K562 (cell line): Measurements from ENCODE around the gene AQP9. TPM values are rescaled to one million over a fixed set of nuclear protein-coding genes. Genes with fewer than 3 reads are reported as not detected.
A peak's percentile ranks its signal among the peaks of the same experiment; 100 is the strongest.

Experiments
- ARID2 ChIP-seq: fragments of 450-650 bp; IDR thresholded peaks from 2 replicates; pipeline ENCODE4 v1.6.1; 2017; ENCODE audit warnings: antibody characterized with exemption, mild to moderate bottlenecking
- ARID4B ChIP-seq: sonication (generic); formaldehyde crosslinking; IDR thresholded peaks from 2 replicates; pipeline ENCODE4 v1.8.0; 2022; ENCODE audit warnings: mild to moderate bottlenecking, missing genetic modification reagents
- DEAF1 ChIP-seq: fragments of 450-650 bp; formaldehyde crosslinking; IDR thresholded peaks from 2 replicates; pipeline ENCODE4 v1.4.0; 2020; ENCODE audit warnings: mild to moderate bottlenecking, moderate library complexity
- ELF2 ChIP-seq: fragments of 250-450 bp; sonication (Bioruptor Pico); IDR thresholded peaks from 2 replicates; pipeline ENCODE4 v1.5.0; 2021; ENCODE audit warnings: mild to moderate bottlenecking
- NFIC ChIP-seq: fragments of 450-650 bp; IDR thresholded peaks from 2 replicates; pipeline ENCODE4 v1.6.1; 2017; ENCODE audit warnings: mild to moderate bottlenecking, inconsistent platforms
- NKRF ChIP-seq: fragments of 450-650 bp; IDR thresholded peaks from 2 replicates; pipeline ENCODE4 v1.6.1; 2016; ENCODE audit warnings: borderline replicate concordance
- SIRT6 ChIP-seq: IDR thresholded peaks from one replicate; pipeline ENCODE4 v1.6.1; 2012; ENCODE audit warnings: low read depth, mild to moderate bottlenecking, control low read depth, inconsistent platforms, low read length, moderate library complexity
- TBL1XR1 ChIP-seq, 2 experiments: IDR thresholded peaks; 2 replicates each; pipeline ENCODE4 v1.6.1; 2012; ENCODE audit warnings: improper control_type of control experiment in 2 of 2, low read length in 2 of 2, mild to moderate bottlenecking in 1 of 2
- XRCC5 ChIP-seq: fragments of 200-400 bp; formaldehyde crosslinking; IDR thresholded peaks from 2 replicates; pipeline ENCODE4 v1.6.1; 2017; ENCODE audit warnings: low read depth, mild to moderate bottlenecking, low read length
- polyA plus RNA-seq, 8 experiments: library from polyadenylated mRNA; depleted of rRNA in 4 of 8; stranded (reverse) in 5 of 8; unstranded in 3 of 8; fragments of >200 nt; fragmentation: Nextera tagmentation in 2 of 8; fragmentation: Illumina TruSeq in 1 of 8; extraction: Ambion mirVana in 2 of 8; extraction: Trizol in 1 of 8; gene quantifications; 2 replicates each; pipeline versions ENCODE4 v1.2.1 to v1.2.3, GENCODE V29; 2011 to 2014; ENCODE audit warnings: inconsistent platforms in 1 of 8, missing spikeins in 1 of 8
- total RNA-seq, 7 experiments: library from RNA; depleted of rRNA in 6 of 7; stranded (reverse); fragments of >200 nt in 6 of 7; fragmentation: Illumina TruSeq in 2 of 7; extraction: Trizol in 2 of 7; gene quantifications; 2 replicates each; pipeline versions ENCODE4 v1.2.1 to v1.2.3, GENCODE V29; 2011 to 2021; ENCODE audit warnings: low replicate concordance in 1 of 7
- TF ChIP-seq, protein P1 (sequence below), 2 experiments: fragments of 450-650 bp; formaldehyde crosslinking in 1 of 2; IDR thresholded peaks; 2 replicates each; pipeline versions ENCODE4 v1.4.0 to v1.6.1; 2014 to 2020; ENCODE audit warnings: mild to moderate bottlenecking in 2 of 2, borderline replicate concordance in 1 of 2, low read depth in 1 of 2

AQP9 gene
- total and polyA plus RNA-seq, 9 of the 15 experiments (the other 6 are each of a cell fraction or from before 2014, with no cell fraction given), result 0.04 to 0.33 (median 0.07) TPM; not detected in 4

DNA sequence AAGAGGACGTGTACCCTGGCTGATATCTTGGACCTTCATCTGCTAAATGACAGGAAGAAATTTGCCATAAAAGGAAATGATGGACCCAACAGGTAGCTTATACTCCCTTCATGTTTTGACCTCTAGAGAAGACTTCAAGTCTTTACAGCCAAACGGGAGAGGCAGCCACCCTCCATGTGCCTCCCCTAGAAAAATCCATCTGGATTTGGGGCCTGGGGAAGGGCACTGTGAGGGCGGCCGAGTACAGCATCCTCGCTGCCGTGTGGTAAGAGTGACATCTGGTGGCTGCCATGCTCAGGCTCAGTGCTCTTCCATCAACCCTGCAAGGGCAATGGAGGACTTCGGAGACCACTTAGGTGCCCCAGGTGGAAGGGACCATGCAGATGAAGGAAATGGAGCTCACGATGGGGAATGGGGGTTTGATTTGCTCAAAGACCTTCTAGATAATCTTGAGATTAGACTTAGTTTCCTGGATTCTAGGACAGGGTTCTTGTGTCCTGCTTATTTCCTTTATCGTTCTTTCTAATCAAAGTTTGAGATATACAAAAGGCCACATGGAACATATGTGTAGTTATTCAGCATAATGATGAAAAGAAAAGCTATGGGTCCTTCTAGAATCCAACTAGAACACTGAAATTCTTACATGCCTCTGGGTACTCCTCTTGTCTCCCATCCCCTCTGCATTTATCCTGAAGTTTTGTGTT, 44.4 kb downstream of the AQP9 start (continued):
- TF ChIP-seq DEAF1 (peak; percentile 98), ARID4B (CRISPR knock-in tag) (no peak), ARID2 (peak; percentile 98), NFIC (no peak), ELF2 (CRISPR knock-in tag) (peak; percentile 31; the same call in 1 of the 2 replicates), SIRT6 (no peak), XRCC5 (0 out of 2 replicates have a peak, but pooled peaks have one; percentile 57), TBL1XR1 (IDR thresholded peaks at IDR 0.05; ENCODE audit: low read length in 2 of 2) (0 out of 4 replicates have a peak, but pooled peaks of 1 of the 2 experiments have one; percentile 12), NKRF (no peak)
- TF ChIP-seq, protein P1, sequence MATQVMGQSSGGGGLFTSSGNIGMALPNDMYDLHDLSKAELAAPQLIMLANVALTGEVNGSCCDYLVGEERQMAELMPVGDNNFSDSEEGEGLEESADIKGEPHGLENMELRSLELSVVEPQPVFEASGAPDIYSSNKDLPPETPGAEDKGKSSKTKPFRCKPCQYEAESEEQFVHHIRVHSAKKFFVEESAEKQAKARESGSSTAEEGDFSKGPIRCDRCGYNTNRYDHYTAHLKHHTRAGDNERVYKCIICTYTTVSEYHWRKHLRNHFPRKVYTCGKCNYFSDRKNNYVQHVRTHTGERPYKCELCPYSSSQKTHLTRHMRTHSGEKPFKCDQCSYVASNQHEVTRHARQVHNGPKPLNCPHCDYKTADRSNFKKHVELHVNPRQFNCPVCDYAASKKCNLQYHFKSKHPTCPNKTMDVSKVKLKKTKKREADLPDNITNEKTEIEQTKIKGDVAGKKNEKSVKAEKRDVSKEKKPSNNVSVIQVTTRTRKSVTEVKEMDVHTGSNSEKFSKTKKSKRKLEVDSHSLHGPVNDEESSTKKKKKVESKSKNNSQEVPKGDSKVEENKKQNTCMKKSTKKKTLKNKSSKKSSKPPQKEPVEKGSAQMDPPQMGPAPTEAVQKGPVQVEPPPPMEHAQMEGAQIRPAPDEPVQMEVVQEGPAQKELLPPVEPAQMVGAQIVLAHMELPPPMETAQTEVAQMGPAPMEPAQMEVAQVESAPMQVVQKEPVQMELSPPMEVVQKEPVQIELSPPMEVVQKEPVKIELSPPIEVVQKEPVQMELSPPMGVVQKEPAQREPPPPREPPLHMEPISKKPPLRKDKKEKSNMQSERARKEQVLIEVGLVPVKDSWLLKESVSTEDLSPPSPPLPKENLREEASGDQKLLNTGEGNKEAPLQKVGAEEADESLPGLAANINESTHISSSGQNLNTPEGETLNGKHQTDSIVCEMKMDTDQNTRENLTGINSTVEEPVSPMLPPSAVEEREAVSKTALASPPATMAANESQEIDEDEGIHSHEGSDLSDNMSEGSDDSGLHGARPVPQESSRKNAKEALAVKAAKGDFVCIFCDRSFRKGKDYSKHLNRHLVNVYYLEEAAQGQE (IDR thresholded peaks at IDR 0.05; ENCODE audit: borderline replicate concordance), result peak; percentile 96
- TF ChIP-seq, protein P1 (CRISPR knock-in tag; IDR thresholded peaks at IDR 0.05; ENCODE audit: low read depth), result no peak
